ENCODE data around the gene TCTA.

The TCTA gene

GRCh38 chr3:49417516-49418120 lies 5.4 kb downstream of the TCTA start:
- Histone ChIP-seq H3K36me3 (ENCODE audit: insufficient read depth, low read length) (no peaks in the 10 kb centered on the region), H3K9ac (ENCODE audit: low read depth, low read length) (no peak overlapping the region), H3K9me3 (ENCODE audit: control insufficient read depth, insufficient read depth, low read length) (no peaks in the 10 kb centered on the region), H3K4me1 (ENCODE audit: insufficient read depth, low read length) (peaks cover 26% of the 10 kb centered on the region)

GRCh38 chr3:49421890-49422378 lies 9.7 kb downstream of the TCTA start:
- no peaks in the 10 kb centered on the region for H3K9me3 ChIP-seq (ENCODE audit: control insufficient read depth, insufficient read depth, low read length)
- peak overlapping the region; percentile 59 for H3K9ac ChIP-seq (ENCODE audit: low read depth, low read length)
- H3K4me1 ChIP-seq (ENCODE audit: insufficient read depth, low read length), result peaks cover 25% of the 10 kb centered on the region
- H3K36me3 ChIP-seq (ENCODE audit: insufficient read depth, low read length), result no peaks in the 10 kb centered on the region; the same call in 1 of the 2 replicates

GRCh38 chr3:49422379-49423248 lies 10.4 kb downstream of the TCTA start, which contains the start of gene AMT:
Gene AMT, minus strand, starts transcription at chr3:49422473. Its CDS starts 23 bp downstream, at chr3:49422450.
- Histone ChIP-seq H3K36me3 (ENCODE audit: insufficient read depth, low read length) (no peaks in the 10 kb centered on the region; the same call in 1 of the 2 replicates), H3K9me3 (ENCODE audit: control insufficient read depth, insufficient read depth, low read length) (no peaks in the 10 kb centered on the region), H3K9ac (ENCODE audit: low read depth, low read length) (peak within 1 kb of the TSS; percentile 59), H3K4me1 (ENCODE audit: insufficient read depth, low read length) (peaks cover 18% of the 10 kb centered on the region)

GRCh38 chr3:49424816-49425215 lies 12.6 kb downstream of the TCTA start:
- H3K36me3 ChIP-seq (ENCODE audit: insufficient read depth, low read length), result no peaks in the 10 kb centered on the region; the same call in 1 of the 2 replicates
- peaks cover 13% of the 10 kb centered on the region for H3K4me1 ChIP-seq (ENCODE audit: insufficient read depth, low read length)
- H3K9me3 ChIP-seq (ENCODE audit: control insufficient read depth, insufficient read depth, low read length), result no peaks in the 10 kb centered on the region
- no peak overlapping the region for H3K9ac ChIP-seq (ENCODE audit: low read depth, low read length)

GRCh38 chr3:49427586-49427985 lies 15.4 kb downstream of the TCTA start:
- no peak overlapping the region for H3K9ac ChIP-seq (ENCODE audit: low read depth, low read length)
- peaks cover 6% of the 10 kb centered on the region for H3K4me1 ChIP-seq (ENCODE audit: insufficient read depth, low read length)
- no peaks in the 10 kb centered on the region for H3K9me3 ChIP-seq (ENCODE audit: control insufficient read depth, insufficient read depth, low read length)
- no peaks in the 10 kb centered on the region; the same call in 1 of the 2 replicates for H3K36me3 ChIP-seq (ENCODE audit: insufficient read depth, low read length)

GRCh38 chr3:49428752-49429080 lies 16.5 kb downstream of the TCTA start:
- peak overlapping the region; percentile 67 for H3K9ac ChIP-seq (ENCODE audit: low read depth, low read length)
- no peaks in the 10 kb centered on the region for H3K9me3 ChIP-seq (ENCODE audit: control insufficient read depth, insufficient read depth, low read length)
- no peaks in the 10 kb centered on the region; the same call in 1 of the 2 replicates for H3K36me3 ChIP-seq (ENCODE audit: insufficient read depth, low read length)
- H3K4me1 ChIP-seq (ENCODE audit: insufficient read depth, low read length), result no peaks in the 10 kb centered on the region

- Histone ChIP-seq H3K9ac (ENCODE audit: low read depth, low read length) (no peak overlapping the region), H3K4me1 (ENCODE audit: insufficient read depth, low read length) (no peaks in the 10 kb centered on the region), H3K36me3 (ENCODE audit: insufficient read depth, low read length) (no peaks in the 10 kb centered on the region), H3K9me3 (ENCODE audit: control insufficient read depth, insufficient read depth, low read length) (no peaks in the 10 kb centered on the region)
Observed at GRCh38 chr3:49434731-49435130, 22.5 kb downstream of the TCTA start.

- H3K36me3 ChIP-seq (ENCODE audit: insufficient read depth, low read length), result no peaks in the 10 kb centered on the region
- peaks cover 6% of the 10 kb centered on the region; the same call in 1 of the 2 replicates for H3K4me1 ChIP-seq (ENCODE audit: insufficient read depth, low read length)
- H3K9ac ChIP-seq (ENCODE audit: low read depth, low read length), result no peak overlapping the region
- H3K9me3 ChIP-seq (ENCODE audit: control insufficient read depth, insufficient read depth, low read length), result no peaks in the 10 kb centered on the region
Observed at GRCh38 chr3:49445391-49445790, 33.2 kb downstream of the TCTA start.

GRCh38 chr3:49453621-49454020 lies 41.4 kb downstream of the TCTA start:
- Histone ChIP-seq H3K9me3 (ENCODE audit: control insufficient read depth, insufficient read depth, low read length) (no peaks in the 10 kb centered on the region), H3K4me1 (ENCODE audit: insufficient read depth, low read length) (peaks cover 12% of the 10 kb centered on the region), H3K36me3 (ENCODE audit: insufficient read depth, low read length) (no peaks in the 10 kb centered on the region), H3K9ac (ENCODE audit: low read depth, low read length) (no peak overlapping the region)

GRCh38 chr3:49454458-49454857 lies 42.2 kb downstream of the TCTA start:
- H3K36me3 ChIP-seq (ENCODE audit: insufficient read depth, low read length), result no peaks in the 10 kb centered on the region
- no peaks in the 10 kb centered on the region for H3K9me3 ChIP-seq (ENCODE audit: control insufficient read depth, insufficient read depth, low read length)
- H3K9ac ChIP-seq (ENCODE audit: low read depth, low read length), result no peak overlapping the region
- peaks cover 19% of the 10 kb centered on the region for H3K4me1 ChIP-seq (ENCODE audit: insufficient read depth, low read length)

- Histone ChIP-seq H3K9me3 (ENCODE audit: control insufficient read depth, insufficient read depth, low read length) (no peaks in the 10 kb centered on the region), H3K9ac (ENCODE audit: low read depth, low read length) (no peak overlapping the region), H3K36me3 (ENCODE audit: insufficient read depth, low read length) (no peaks in the 10 kb centered on the region), H3K4me1 (ENCODE audit: insufficient read depth, low read length) (peaks cover 24% of the 10 kb centered on the region)
Observed at GRCh38 chr3:49454898-49455681, 42.9 kb downstream of the TCTA start.

- Histone ChIP-seq H3K9me3 (ENCODE audit: control insufficient read depth, insufficient read depth, low read length) (no peaks in the 10 kb centered on the region), H3K4me1 (ENCODE audit: insufficient read depth, low read length) (peaks cover 38% of the 10 kb centered on the region), H3K9ac (ENCODE audit: low read depth, low read length) (no peak overlapping the region), H3K36me3 (ENCODE audit: insufficient read depth, low read length) (no peaks in the 10 kb centered on the region)
Observed at GRCh38 chr3:49456466-49456865, 44.2 kb downstream of the TCTA start.

GRCh38 chr3:49460188-49460890 lies 48.1 kb downstream of the TCTA start:
- no peaks in the 10 kb centered on the region for H3K36me3 ChIP-seq (ENCODE audit: insufficient read depth, low read length)
- H3K9me3 ChIP-seq (ENCODE audit: control insufficient read depth, insufficient read depth, low read length), result no peaks in the 10 kb centered on the region
- peaks cover 49% of the 10 kb centered on the region for H3K4me1 ChIP-seq (ENCODE audit: insufficient read depth, low read length)
- H3K9ac ChIP-seq (ENCODE audit: low read depth, low read length), result no peak overlapping the region

- H3K9ac ChIP-seq (ENCODE audit: low read depth, low read length), result peak overlapping the region; percentile 7; the same call in 1 of the 2 replicates
- no peaks in the 10 kb centered on the region for H3K9me3 ChIP-seq (ENCODE audit: control insufficient read depth, insufficient read depth, low read length)
- H3K36me3 ChIP-seq (ENCODE audit: insufficient read depth, low read length), result no peaks in the 10 kb centered on the region
- H3K4me1 ChIP-seq (ENCODE audit: insufficient read depth, low read length), result peaks cover 45% of the 10 kb centered on the region
Observed at GRCh38 chr3:49460956-49461355, 48.7 kb downstream of the TCTA start.

Measured in ES-I3 (cell line).